ENCODE results near the gene FAM53B. TPM values are rescaled to one million over a fixed set of nuclear protein-coding genes. Genes with fewer than 3 reads are reported as not detected.

The FAM53B gene
- total RNA-seq, 2 experiments from 2014 or later: 56.6 to 58.5 TPM

DNA sequence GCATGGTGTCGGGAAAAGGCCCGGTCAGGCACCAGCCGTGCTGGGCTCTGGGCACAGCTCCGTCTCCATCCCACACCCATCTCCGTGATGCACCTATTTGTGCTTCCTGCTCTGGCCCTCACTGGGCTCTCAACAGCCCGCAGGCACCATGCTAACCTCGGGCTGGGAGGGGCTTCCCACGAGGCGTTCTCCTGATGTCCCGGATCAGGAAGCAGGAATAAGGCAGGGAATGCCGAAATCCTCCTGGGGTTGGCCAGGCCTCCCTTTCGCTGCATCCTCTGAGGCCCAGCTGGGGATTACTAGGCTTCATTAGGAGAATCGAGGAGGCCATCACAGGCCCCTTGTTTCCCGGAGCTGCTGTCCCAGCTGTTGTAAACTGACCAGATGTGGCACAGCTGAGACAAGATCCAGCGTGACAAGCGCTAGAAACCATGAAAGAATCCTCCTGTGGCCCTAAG, 72.0 kb downstream of the FAM53B start:
- no peak overlapping the region for H3K4me2 ChIP-seq (ENCODE audit: low read length)
- CTCF ChIA-PET (ENCODE audit: unreplicated experiment): no interaction called here
- no peaks in the 10 kb centered on the region; the same call in 1 of the 2 replicates for H4K20me1 ChIP-seq (ENCODE audit: insufficient read depth, low read length)
- no peaks in the 10 kb centered on the region for H3K9me2 ChIP-seq (ENCODE audit: insufficient read depth, low read length)
- no peak for TF ChIP-seq EZH2phosphoT487 (IDR thresholded peaks at IDR 0.05; ENCODE audit: borderline replicate concordance, low read depth, low read length)
- TF ChIP-seq, protein P1, sequence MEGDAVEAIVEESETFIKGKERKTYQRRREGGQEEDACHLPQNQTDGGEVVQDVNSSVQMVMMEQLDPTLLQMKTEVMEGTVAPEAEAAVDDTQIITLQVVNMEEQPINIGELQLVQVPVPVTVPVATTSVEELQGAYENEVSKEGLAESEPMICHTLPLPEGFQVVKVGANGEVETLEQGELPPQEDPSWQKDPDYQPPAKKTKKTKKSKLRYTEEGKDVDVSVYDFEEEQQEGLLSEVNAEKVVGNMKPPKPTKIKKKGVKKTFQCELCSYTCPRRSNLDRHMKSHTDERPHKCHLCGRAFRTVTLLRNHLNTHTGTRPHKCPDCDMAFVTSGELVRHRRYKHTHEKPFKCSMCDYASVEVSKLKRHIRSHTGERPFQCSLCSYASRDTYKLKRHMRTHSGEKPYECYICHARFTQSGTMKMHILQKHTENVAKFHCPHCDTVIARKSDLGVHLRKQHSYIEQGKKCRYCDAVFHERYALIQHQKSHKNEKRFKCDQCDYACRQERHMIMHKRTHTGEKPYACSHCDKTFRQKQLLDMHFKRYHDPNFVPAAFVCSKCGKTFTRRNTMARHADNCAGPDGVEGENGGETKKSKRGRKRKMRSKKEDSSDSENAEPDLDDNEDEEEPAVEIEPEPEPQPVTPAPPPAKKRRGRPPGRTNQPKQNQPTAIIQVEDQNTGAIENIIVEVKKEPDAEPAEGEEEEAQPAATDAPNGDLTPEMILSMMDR (conservative IDR thresholded peaks at IDR 0.05; ENCODE audit: low read length): no peak
- H3K4me3 ChIP-seq (ENCODE audit: low read depth, low read length, poor library complexity, severe bottlenecking): no peak overlapping the region
- H3K36me3 ChIP-seq (ENCODE audit: insufficient read depth, low read length): peaks cover 85% of the 10 kb centered on the region
- peaks cover 24% of the 10 kb centered on the region for H3K79me2 ChIP-seq (ENCODE audit: insufficient read depth, low read depth, low read length)
- intact Hi-C loops (cut with micrococcal nuclease; ENCODE audit: unreplicated experiment): no loop called here
- no peak for DNase-seq (ENCODE audit: low spot score)
- POLR2A ChIA-PET: no interaction called here
- no TSS peak for BruUV-seq (replicated peaks)
- H3K9me3 ChIP-seq (ENCODE audit: low read length): no peaks in the 10 kb centered on the region
- H3K27ac ChIP-seq (ENCODE audit: low read depth, low read length, poor library complexity, severe bottlenecking): no peak overlapping the region
- H2AFZ ChIP-seq (ENCODE audit: low read length): no peak overlapping the region
- no peaks in the 10 kb centered on the region for H3K4me1 ChIP-seq (ENCODE audit: insufficient read depth, low read length, poor library complexity, severe bottlenecking)

DNA sequence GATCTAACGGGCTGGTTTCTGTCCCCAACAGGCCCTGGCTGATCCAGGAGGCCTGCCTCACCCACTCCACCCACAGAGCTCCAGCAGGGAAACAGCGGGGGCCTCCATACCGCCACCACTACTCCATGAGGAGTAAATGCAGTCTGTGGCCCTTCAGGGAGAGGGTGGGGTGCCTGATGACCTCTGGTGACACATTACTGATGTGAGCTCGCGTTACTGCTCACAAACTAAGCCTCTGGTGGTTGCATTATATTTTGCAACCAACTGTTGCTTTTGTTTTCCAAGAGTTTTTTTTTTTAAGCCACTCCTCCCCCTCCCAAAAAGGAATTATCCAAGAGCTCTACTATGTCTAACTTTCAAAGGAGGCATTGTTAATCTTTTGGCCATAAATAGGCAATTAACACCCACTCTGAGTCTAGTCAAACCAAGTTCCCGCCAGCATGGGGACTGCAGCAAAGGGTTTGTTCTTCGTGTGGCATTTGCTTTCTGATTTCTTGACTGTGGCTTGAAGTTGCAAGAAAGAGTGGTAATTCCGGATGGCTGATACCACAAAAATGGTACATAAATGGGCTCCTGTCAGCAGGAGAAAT, 72.6 kb downstream of the FAM53B start:
- no peak overlapping the region for H3K27ac ChIP-seq (ENCODE audit: low read depth, low read length, poor library complexity, severe bottlenecking)
- H4K20me1 ChIP-seq (ENCODE audit: insufficient read depth, low read length): no peaks in the 10 kb centered on the region; the same call in 1 of the 2 replicates
- no TSS peak for BruUV-seq (replicated peaks)
- H3K9me2 ChIP-seq (ENCODE audit: insufficient read depth, low read length): no peaks in the 10 kb centered on the region
- TF ChIP-seq, protein P1 (conservative IDR thresholded peaks at IDR 0.05; ENCODE audit: low read length): no peak
- TF ChIP-seq EZH2phosphoT487 (IDR thresholded peaks at IDR 0.05; ENCODE audit: borderline replicate concordance, low read depth, low read length): no peak
- no peaks in the 10 kb centered on the region for H3K4me1 ChIP-seq (ENCODE audit: insufficient read depth, low read length, poor library complexity, severe bottlenecking)
- no peak overlapping the region for H2AFZ ChIP-seq (ENCODE audit: low read length)
- no peak for DNase-seq (ENCODE audit: low spot score)
- no peak overlapping the region for H3K4me3 ChIP-seq (ENCODE audit: low read depth, low read length, poor library complexity, severe bottlenecking)
- peaks cover 85% of the 10 kb centered on the region for H3K36me3 ChIP-seq (ENCODE audit: insufficient read depth, low read length)
- intact Hi-C loops (cut with micrococcal nuclease; ENCODE audit: unreplicated experiment): no loop called here
- CTCF ChIA-PET (ENCODE audit: unreplicated experiment): no interaction called here
- H3K79me2 ChIP-seq (ENCODE audit: insufficient read depth, low read depth, low read length): peaks cover 18% of the 10 kb centered on the region; the same call in 1 of the 2 replicates
- POLR2A ChIA-PET: interaction anchor here (0.7 to 1.4 kb wide), 2 partner anchors 8 to 14 kb away, joined by 3 to 4 read pairs; no protein-coding TSS in a partner anchor
- H3K4me2 ChIP-seq (ENCODE audit: low read length): no peak overlapping the region
- H3K9me3 ChIP-seq (ENCODE audit: low read length): no peaks in the 10 kb centered on the region

DNA sequence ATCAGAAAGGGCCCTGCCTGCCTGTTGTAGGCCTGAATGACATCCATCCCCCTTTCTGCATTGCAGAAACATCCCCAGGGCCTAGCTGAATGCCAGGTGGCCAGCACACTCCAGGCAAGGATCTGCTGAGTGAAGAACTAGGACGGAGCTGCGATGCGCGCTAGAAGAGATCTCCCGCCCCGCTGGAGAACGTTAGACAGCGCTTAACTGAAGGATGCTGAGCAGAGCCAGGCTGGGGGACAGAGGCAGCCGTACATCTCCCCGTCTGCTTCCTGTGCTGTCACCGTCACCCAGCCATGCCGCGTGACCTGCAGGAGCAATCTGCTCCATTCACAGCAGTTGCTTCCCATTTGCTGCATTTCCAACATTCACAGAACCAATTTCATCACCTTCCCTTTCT, 73.3 kb downstream of the FAM53B start:
- Histone ChIP-seq H3K4me2 (ENCODE audit: low read length) (no peak overlapping the region), H3K27ac (ENCODE audit: low read depth, low read length, poor library complexity, severe bottlenecking) (no peak overlapping the region), H3K9me3 (ENCODE audit: low read length) (no peaks in the 10 kb centered on the region), H3K4me1 (ENCODE audit: insufficient read depth, low read length, poor library complexity, severe bottlenecking) (no peaks in the 10 kb centered on the region), H3K4me3 (ENCODE audit: low read depth, low read length, poor library complexity, severe bottlenecking) (no peak overlapping the region), H3K79me2 (ENCODE audit: insufficient read depth, low read depth, low read length) (peaks cover 18% of the 10 kb centered on the region; the same call in 1 of the 2 replicates), H2AFZ (ENCODE audit: low read length) (no peak overlapping the region), H3K36me3 (ENCODE audit: insufficient read depth, low read length) (peaks cover 85% of the 10 kb centered on the region), H3K9me2 (ENCODE audit: insufficient read depth, low read length) (no peaks in the 10 kb centered on the region), H4K20me1 (ENCODE audit: insufficient read depth, low read length) (no peaks in the 10 kb centered on the region; the same call in 1 of the 2 replicates)
- intact Hi-C loops (cut with micrococcal nuclease; ENCODE audit: unreplicated experiment): no loop called here
- ChIA-PET CTCF (ENCODE audit: unreplicated experiment) (no interaction called here), POLR2A (interaction anchor here (1.4 kb wide), 1 partner anchor 9 kb away, joined by 4 read pairs; no protein-coding TSS in a partner anchor)
- TF ChIP-seq EZH2phosphoT487 (IDR thresholded peaks at IDR 0.05; ENCODE audit: borderline replicate concordance, low read depth, low read length): no peak
- TF ChIP-seq, protein P1 (conservative IDR thresholded peaks at IDR 0.05; ENCODE audit: low read length): no peak
- no TSS peak for BruUV-seq (replicated peaks)
- DNase-seq (ENCODE audit: low spot score): no peak
